Astrocyte (in vitro differentiated cells and primary cell): Measurements from ENCODE around the gene OCEL1. TPM values are rescaled to one million over a fixed set of nuclear protein-coding genes. Genes with fewer than 3 reads are reported as not detected.

Experiments
- DNase-seq: peaks from one replicate; pipeline ENCODE4 v3.0.0-alpha.2; 2010; ENCODE audit warnings: low read depth
- FAIRE-seq: peaks from 2 replicates; lab custom pipeline; 2011; peaks lifted over from hg19 to GRCh38; lab: Jason Lieb, UNC
- H2AFZ ChIP-seq: 2 replicates; pipeline ENCODE4 v1.6.0; 2012; ENCODE audit warnings: low read depth, low read length, inconsistent platforms
- H3K27ac ChIP-seq: 2 replicates; pipeline ENCODE4 v1.5.1; 2011; ENCODE audit warnings: low read depth, low read length, inconsistent platforms
- H3K27me3 ChIP-seq: 2 replicates; pipeline ENCODE4 v1.6.0; 2011; ENCODE audit warnings: low read length, inconsistent platforms; ENCODE audit not compliant: insufficient read depth
- H3K36me3 ChIP-seq: 2 replicates; pipeline ENCODE4 v1.5.1; 2011; ENCODE audit warnings: low read length, inconsistent platforms; ENCODE audit not compliant: insufficient read depth
- H3K4me1 ChIP-seq: 2 replicates; pipeline ENCODE4 v1.5.1; 2011; ENCODE audit warnings: low read length, inconsistent platforms; ENCODE audit not compliant: insufficient read depth
- H3K4me2 ChIP-seq: 2 replicates; pipeline ENCODE4 v1.6.0; 2012; ENCODE audit warnings: low read length, inconsistent platforms
- H3K4me3 ChIP-seq: 2 replicates; pipeline ENCODE4 v1.5.1; 2011; ENCODE audit warnings: low read depth, mild to moderate bottlenecking, low read length, inconsistent platforms; ENCODE audit not compliant: insufficient read depth
- H3K79me2 ChIP-seq: 2 replicates; pipeline ENCODE4 v1.6.0; 2012; ENCODE audit warnings: mild to moderate bottlenecking, low read length, inconsistent platforms; ENCODE audit not compliant: insufficient read depth
- H3K9ac ChIP-seq: 2 replicates; pipeline ENCODE4 v1.6.0; 2012; ENCODE audit warnings: mild to moderate bottlenecking, low read length, inconsistent platforms
- H3K9me3 ChIP-seq: 2 replicates; pipeline ENCODE4 v1.5.1; 2012; ENCODE audit warnings: low read depth, mild to moderate bottlenecking, low read length, inconsistent platforms; ENCODE audit not compliant: insufficient read depth
- H4K20me1 ChIP-seq: 2 replicates; pipeline ENCODE4 v1.6.0; 2012; ENCODE audit warnings: low read length, inconsistent platforms; ENCODE audit not compliant: insufficient read depth
- H3K27ac Mint-ChIP-seq: one replicate; pipeline ENCODE4 v1.8.0; 2021; ENCODE audit warnings: mild to moderate bottlenecking, mixed read lengths; ENCODE audit not compliant: unreplicated experiment
- H3K27me3 Mint-ChIP-seq: one replicate; pipeline ENCODE4 v1.8.0; 2021; ENCODE audit warnings: low read depth, mixed read lengths; ENCODE audit not compliant: unreplicated experiment
- H3K36me3 Mint-ChIP-seq: one replicate; pipeline ENCODE4 v1.8.0; 2021; ENCODE audit warnings: low read depth, mixed read lengths; ENCODE audit not compliant: unreplicated experiment
- H3K4me1 Mint-ChIP-seq: one replicate; pipeline ENCODE4 v1.8.0; 2021; ENCODE audit warnings: low read depth, mixed read lengths; ENCODE audit not compliant: unreplicated experiment
- H3K4me3 Mint-ChIP-seq: one replicate; pipeline ENCODE4 v1.8.0; 2021; ENCODE audit warnings: mild to moderate bottlenecking, moderate library complexity, mixed read lengths; ENCODE audit not compliant: unreplicated experiment
- H3K9me3 Mint-ChIP-seq: one replicate; pipeline ENCODE4 v1.8.0; 2021; ENCODE audit warnings: mild to moderate bottlenecking, mixed read lengths; ENCODE audit not compliant: unreplicated experiment
- CTCF ChIP-seq: IDR thresholded peaks from 2 replicates; pipeline ENCODE4 v1.5.1; 2011; ENCODE audit warnings: low read depth, mild to moderate bottlenecking, inconsistent platforms, low read length, moderate library complexity; ENCODE audit not compliant: insufficient read depth
- EZH2 ChIP-seq: IDR thresholded peaks from 2 replicates; pipeline ENCODE4 v1.6.1; 2012; ENCODE audit warnings: mild to moderate bottlenecking, low read length, inconsistent platforms; ENCODE audit not compliant: insufficient read depth
- total RNA-seq: library from RNA; stranded (reverse); gene quantifications from 2 replicates; pipeline ENCODE4 v1.2.1, GENCODE V29; 2021

The OCEL1 gene
- total RNA-seq, 1 donor from 2014 or later: 12.3 TPM

GRCh38 chr19:17192751-17193150 is 33.3 kb upstream of the OCEL1 start:
- no peak overlapping the region for H3K9ac ChIP-seq
- no peaks in the 10 kb centered on the region for H3K27me3 Mint-ChIP-seq
- no peak overlapping the region for H3K27ac Mint-ChIP-seq
- H3K4me1 ChIP-seq: no peaks in the 10 kb centered on the region
- H3K27me3 ChIP-seq: no peaks in the 10 kb centered on the region
- H3K36me3 ChIP-seq: peaks cover 32% of the 10 kb centered on the region
- H3K9me3 Mint-ChIP-seq: peaks cover 2% of the 10 kb centered on the region
- TF ChIP-seq CTCF (no peak), EZH2 (no peak)
- no peak overlapping the region for H3K4me2 ChIP-seq
- H3K36me3 Mint-ChIP-seq: peaks cover 16% of the 10 kb centered on the region
- FAIRE-seq (no peak), DNase-seq (no peak)
- no peak overlapping the region for H3K27ac ChIP-seq
- H3K9me3 ChIP-seq: no peaks in the 10 kb centered on the region
- H3K4me1 Mint-ChIP-seq: no peaks in the 10 kb centered on the region
- H3K4me3 Mint-ChIP-seq: no peak overlapping the region
- H3K79me2 ChIP-seq: no peaks in the 10 kb centered on the region
- H2AFZ ChIP-seq: no peak overlapping the region
- H3K4me3 ChIP-seq: no peak overlapping the region
- H4K20me1 ChIP-seq: peaks cover 4% of the 10 kb centered on the region

- DNase-seq (no peak), FAIRE-seq (no peak)
- Mint-ChIP-seq H3K9me3 (peaks cover 2% of the 10 kb centered on the region), H3K27me3 (no peaks in the 10 kb centered on the region), H3K4me3 (no peak overlapping the region), H3K4me1 (no peaks in the 10 kb centered on the region), H3K27ac (no peak overlapping the region), H3K36me3 (peaks cover 26% of the 10 kb centered on the region)
- no peak overlapping the region for H3K9ac ChIP-seq
- no peak overlapping the region for H2AFZ ChIP-seq
- H3K4me3 ChIP-seq: no peak overlapping the region
- no peak overlapping the region for H3K27ac ChIP-seq
- no peaks in the 10 kb centered on the region for H3K4me1 ChIP-seq
- peaks cover 23% of the 10 kb centered on the region for H3K36me3 ChIP-seq
- TF ChIP-seq EZH2 (no peak), CTCF (no peak)
- H4K20me1 ChIP-seq: peaks cover 4% of the 10 kb centered on the region
- no peaks in the 10 kb centered on the region for H3K27me3 ChIP-seq
- no peaks in the 10 kb centered on the region for H3K9me3 ChIP-seq
- H3K4me2 ChIP-seq: no peak overlapping the region
- H3K79me2 ChIP-seq: no peaks in the 10 kb centered on the region
Observed at GRCh38 chr19:17194608-17195007, 31.4 kb upstream of the OCEL1 start.

DNA sequence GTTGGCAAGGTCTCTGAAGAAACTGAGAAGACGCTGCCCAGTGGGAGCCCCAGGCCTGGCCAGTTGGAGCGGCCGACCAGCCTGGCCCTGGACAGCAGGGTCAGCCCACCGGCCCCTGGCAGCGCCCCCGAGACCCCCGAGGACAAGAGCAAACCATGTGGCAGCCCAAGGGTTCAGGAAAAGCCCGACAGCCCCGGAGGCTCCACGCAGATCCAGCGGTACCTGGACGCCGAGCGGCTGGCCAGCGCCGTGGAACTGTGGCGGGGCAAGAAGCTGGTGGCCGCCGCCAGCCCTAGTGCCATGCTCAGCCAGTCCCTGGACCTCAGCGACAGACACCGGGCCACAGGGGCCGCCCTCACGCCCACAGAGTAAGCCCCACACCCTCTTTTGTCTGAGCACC is 30.9 kb upstream of the OCEL1 start:
- DNase-seq (no peak), FAIRE-seq (no peak)
- Mint-ChIP-seq H3K27me3 (no peaks in the 10 kb centered on the region), H3K9me3 (peaks cover 2% of the 10 kb centered on the region), H3K36me3 (peaks cover 26% of the 10 kb centered on the region), H3K4me3 (no peak overlapping the region), H3K27ac (no peak overlapping the region), H3K4me1 (no peaks in the 10 kb centered on the region)
- H3K4me3 ChIP-seq: no peak overlapping the region
- no peak overlapping the region for H3K27ac ChIP-seq
- no peak overlapping the region for H2AFZ ChIP-seq
- no peaks in the 10 kb centered on the region for H3K9me3 ChIP-seq
- no peak for TF ChIP-seq EZH2
- TF ChIP-seq CTCF: no peak
- H4K20me1 ChIP-seq: peaks cover 4% of the 10 kb centered on the region
- no peak overlapping the region for H3K4me2 ChIP-seq
- H3K9ac ChIP-seq: no peak overlapping the region
- H3K79me2 ChIP-seq: no peaks in the 10 kb centered on the region
- H3K27me3 ChIP-seq: no peaks in the 10 kb centered on the region
- H3K4me1 ChIP-seq: no peaks in the 10 kb centered on the region
- H3K36me3 ChIP-seq: peaks cover 24% of the 10 kb centered on the region
